HepG2 (cell line): Measurements from ENCODE around the gene SMPD3. TPM values are rescaled to one million over a fixed set of nuclear protein-coding genes. Genes with fewer than 3 reads are reported as not detected.

ENCODE experiments used
- CERS6 ChIP-seq: sonication (generic); formaldehyde crosslinking; IDR thresholded peaks from 2 replicates; pipeline ENCODE4 v1.5.0; 2020; ENCODE audit warnings: missing genetic modification reagents
- CSRNP2 ChIP-seq: sonication (generic); formaldehyde crosslinking; conservative IDR thresholded peaks from 2 replicates; pipeline ENCODE4 v1.8.0; 2022; ENCODE audit warnings: low read depth, missing genetic modification reagents
- DMTF1 ChIP-seq: sonication (generic); formaldehyde crosslinking; IDR thresholded peaks from 2 replicates; pipeline ENCODE4 v1.4.0; 2020; ENCODE audit warnings: mild to moderate bottlenecking, missing genetic modification reagents
- MAFK ChIP-seq, 2 experiments: IDR thresholded peaks in 1 of 2; conservative IDR thresholded peaks in 1 of 2; 2 replicates each; pipeline ENCODE4 v1.6.1; 2011; ENCODE audit warnings: improper control_type of control experiment in 2 of 2, low read length in 2 of 2
- NFYC ChIP-seq: IDR thresholded peaks from 2 replicates; pipeline ENCODE4 v1.6.1; 2016; ENCODE audit warnings: missing genetic modification reagents, missing compliant biosample characterization
- SP1 ChIP-seq, 2 experiments: fragments of 450-650 bp in 1 of 2; sonication (generic) in 1 of 2; formaldehyde crosslinking in 1 of 2; IDR thresholded peaks; 2 replicates each; pipeline versions ENCODE4 v1.4.0 to v1.6.1; 2016 to 2020; ENCODE audit warnings: missing genetic modification reagents in 1 of 2
- THRA ChIP-seq: sonication (generic); formaldehyde crosslinking; IDR thresholded peaks from 2 replicates; pipeline ENCODE4 v1.4.0; 2020; ENCODE audit warnings: missing genetic modification reagents, borderline replicate concordance
- U2AF2 ChIP-seq: fragments of 200-400 bp; formaldehyde crosslinking; IDR thresholded peaks from 2 replicates; pipeline ENCODE4 v1.6.1; 2017; ENCODE audit warnings: low read depth, mild to moderate bottlenecking, low read length
- ZMYM3 ChIP-seq: sonication (generic); formaldehyde crosslinking; IDR thresholded peaks from 2 replicates; pipeline ENCODE4 v1.5.1; 2020; ENCODE audit warnings: mild to moderate bottlenecking, missing genetic modification reagents
- ZNF292 ChIP-seq: sonication (generic); formaldehyde crosslinking; IDR thresholded peaks from 2 replicates; pipeline ENCODE4 v1.8.1; 2022; ENCODE audit warnings: mild to moderate bottlenecking, low read depth, missing genetic modification reagents, borderline replicate concordance
- ZNF597 ChIP-seq: sonication (generic); formaldehyde crosslinking; IDR thresholded peaks from 2 replicates; pipeline ENCODE4 v1.5.0; 2020; ENCODE audit warnings: missing genetic modification reagents
- polyA plus RNA-seq, 8 experiments: library from polyadenylated mRNA; depleted of rRNA in 3 of 8; stranded (reverse) in 7 of 8; unstranded in 1 of 8; fragments of >200 nt; fragmentation: Illumina TruSeq in 4 of 8; extraction: Trizol in 4 of 8; gene quantifications; 2 replicates each; pipeline versions ENCODE4 v1.2.1 to v1.2.3, GENCODE V29; 2011 to 2016; ENCODE audit warnings: low read depth in 4 of 8, missing spikeins in 1 of 8, mixed read lengths in 1 of 8; ENCODE audit not compliant: insufficient read depth in 1 of 8
- total RNA-seq, 5 experiments: library from RNA; depleted of rRNA; stranded (reverse); fragments of >200 nt; fragmentation: Illumina TruSeq; extraction: Trizol; gene quantifications; 2 replicates each; pipeline ENCODE4 v1.2.3, GENCODE V29; 2016; ENCODE audit warnings: low read depth in 1 of 5

SMPD3 gene
- total and polyA plus RNA-seq, 2 of the 13 experiments (the other 11 are each of a cell fraction or from before 2014, with no cell fraction given) = 0.07 to 0.32 TPM

GRCh38 chr16:68347605-68348004 is 100.7 kb downstream of the SMPD3 start (continued):
- TF ChIP-seq CSRNP2 (CRISPR knock-in tag) = no peak
- TF ChIP-seq THRA (CRISPR knock-in tag) = no peak
- TF ChIP-seq SP1 (IDR thresholded peaks at IDR 0.05) = no peak
- no peak for TF ChIP-seq SP1 (CRISPR knock-in tag; IDR thresholded peaks at IDR 0.05)
- no peak for TF ChIP-seq NFYC (CRISPR knock-in tag)
- TF ChIP-seq ZNF597 (CRISPR knock-in tag) = no peak
- no peak for TF ChIP-seq ZMYM3 (CRISPR knock-in tag)
- TF ChIP-seq ZNF292 (CRISPR knock-in tag) = no peak
- no peak for TF ChIP-seq CERS6
- TF ChIP-seq DMTF1 (CRISPR knock-in tag) = no peak
- TF ChIP-seq U2AF2 = no peak
- no peak for TF ChIP-seq MAFK (conservative IDR thresholded peaks at IDR 0.05 in 1 of 2, IDR thresholded peaks at IDR 0.05 in 1 of 2; ENCODE audit: low read length in 2 of 2)
